ENCODE data around the gene ACSM2A. TPM values are rescaled to one million over a fixed set of nuclear protein-coding genes. Genes with fewer than 3 reads are reported as not detected.
A peak's percentile ranks its signal among the peaks of the same experiment; 100 is the strongest.
"Not testable (repeated sequence)": the region's sequence is repeated elsewhere in the genome, so short reads cannot be mapped to it uniquely, and the experiment has no call there.

The ACSM2A gene
- total RNA-seq, 1 donor from 2014 or later, result not detected

DNA sequence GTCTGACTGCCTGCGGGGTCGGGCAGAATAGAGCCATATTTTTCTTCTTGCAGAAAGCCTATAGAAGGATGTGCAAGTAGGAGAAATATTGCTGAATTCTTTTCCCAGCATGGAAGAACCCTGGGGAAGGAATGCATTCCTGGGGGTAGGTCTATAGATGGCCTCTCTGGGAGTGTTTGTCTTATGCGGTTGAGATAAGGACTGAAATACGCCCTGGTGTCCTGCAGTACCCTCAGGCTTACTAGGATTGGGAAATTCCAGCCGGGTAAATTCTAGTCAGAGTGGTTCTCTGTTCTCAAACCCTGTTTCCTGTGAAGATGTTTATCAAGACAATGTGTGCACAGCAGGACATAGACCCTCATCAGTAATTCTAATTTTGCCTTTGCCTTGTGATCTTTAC is 2.3 kb downstream of the ACSM2A start:
- DNase-seq (ENCODE audit: low read depth), result not testable (repeated sequence)

- DNase-seq (ENCODE audit: low read depth), result not testable (repeated sequence)
Observed at GRCh38 chr16:20459227-20459626, 7.9 kb downstream of the ACSM2A start.

- not testable (repeated sequence) for DNase-seq (ENCODE audit: low read depth)
Observed at GRCh38 chr16:20460313-20460712, 9.0 kb downstream of the ACSM2A start.

- DNase-seq (ENCODE audit: low read depth), result not testable (repeated sequence)
Observed at GRCh38 chr16:20468954-20469353, 17.6 kb downstream of the ACSM2A start.

DNA sequence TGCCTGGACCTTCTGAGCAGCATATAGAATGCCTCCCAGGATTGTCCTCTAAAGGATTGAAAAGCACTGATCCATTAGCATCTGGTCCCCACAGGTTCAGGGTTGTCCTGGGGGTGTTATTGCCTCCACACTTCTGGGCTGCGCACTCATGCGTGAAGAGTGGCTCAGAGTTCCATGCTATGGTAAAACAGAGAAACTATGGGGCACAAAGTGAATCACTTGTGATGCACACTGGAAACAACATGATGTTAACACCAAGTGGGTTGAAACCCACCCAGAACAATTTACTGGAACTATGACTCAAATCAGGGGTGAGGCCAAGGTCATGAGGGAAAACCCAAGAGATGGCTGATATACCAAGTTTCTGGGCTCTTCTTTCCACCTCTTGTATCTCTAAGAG is 18.6 kb downstream of the ACSM2A start:
- not testable (repeated sequence) for DNase-seq (ENCODE audit: low read depth)

DNA sequence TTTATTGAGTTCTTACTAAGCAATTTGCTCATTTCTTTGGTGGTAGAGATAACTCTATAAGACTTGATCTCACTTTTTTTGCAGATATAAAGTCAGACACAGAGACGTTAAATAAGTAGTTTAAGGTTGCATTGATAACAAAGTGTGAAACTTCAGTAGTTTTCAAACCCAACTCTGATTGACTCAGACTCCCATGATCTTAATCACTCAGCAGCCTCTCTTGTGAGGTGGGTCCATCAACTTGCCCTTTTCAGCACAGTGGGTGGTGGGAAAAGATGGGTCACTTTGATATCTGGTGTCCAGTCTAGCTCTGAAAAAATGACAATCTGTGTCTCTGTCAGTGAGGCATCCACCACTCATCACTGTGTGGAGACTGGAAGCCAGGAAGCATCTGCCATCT is 19.4 kb downstream of the ACSM2A start:
- DNase-seq (ENCODE audit: low read depth), result not testable (repeated sequence)

- DNase-seq (ENCODE audit: low read depth), result not testable (repeated sequence)
Observed at GRCh38 chr16:20477188-20477744, 25.9 kb downstream of the ACSM2A start.

GRCh38 chr16:20483989-20484388 is 32.7 kb downstream of the ACSM2A start:
- not testable (repeated sequence) for DNase-seq (ENCODE audit: low read depth)

DNA sequence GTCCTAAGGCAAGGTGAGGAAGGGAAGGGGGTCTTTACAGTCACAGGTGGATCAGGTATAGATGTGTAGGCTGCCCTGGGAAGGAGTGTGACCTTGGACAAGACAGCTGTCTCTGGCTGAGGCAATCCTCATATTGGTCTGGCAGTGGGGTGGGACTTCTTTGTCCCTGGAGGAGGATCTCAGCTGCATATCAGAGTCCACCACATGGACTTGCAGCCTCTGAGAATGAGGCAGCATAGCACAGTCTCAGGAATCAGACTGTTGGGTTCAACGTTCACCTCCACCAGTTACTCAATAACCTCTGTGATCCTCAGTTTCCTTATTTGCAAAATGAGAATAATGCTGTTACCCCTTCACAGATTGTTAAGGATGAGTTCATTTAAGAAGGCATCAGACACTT is 33.4 kb downstream of the ACSM2A start:
- DNase-seq (ENCODE audit: low read depth), result no peak

GRCh38 chr16:20485408-20485807 is 34.1 kb downstream of the ACSM2A start:
- no peak for DNase-seq (ENCODE audit: low read depth)

DNA sequence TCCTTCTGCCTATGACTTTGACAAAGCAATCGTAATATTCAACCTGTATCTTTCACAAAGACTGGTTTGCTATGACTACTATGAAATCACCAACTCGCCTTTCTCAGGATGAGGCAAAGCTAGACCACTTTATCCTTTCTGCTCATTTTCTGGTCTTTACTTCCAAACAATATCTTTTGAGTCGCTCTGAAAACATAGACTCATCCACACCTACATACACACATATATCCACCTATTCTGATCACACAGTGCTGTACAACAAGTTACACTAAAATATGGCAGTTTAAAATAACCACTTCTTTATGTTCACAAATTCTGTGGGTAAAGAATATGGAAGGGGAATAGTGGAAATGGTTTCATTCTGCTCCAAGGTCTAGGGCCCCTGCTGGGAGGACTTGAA is 39.7 kb downstream of the ACSM2A start:
- not testable (repeated sequence) for DNase-seq (ENCODE audit: low read depth)

GRCh38 chr16:20491448-20491847 is 40.1 kb downstream of the ACSM2A start:
- not testable (repeated sequence) for DNase-seq (ENCODE audit: low read depth)

DNA sequence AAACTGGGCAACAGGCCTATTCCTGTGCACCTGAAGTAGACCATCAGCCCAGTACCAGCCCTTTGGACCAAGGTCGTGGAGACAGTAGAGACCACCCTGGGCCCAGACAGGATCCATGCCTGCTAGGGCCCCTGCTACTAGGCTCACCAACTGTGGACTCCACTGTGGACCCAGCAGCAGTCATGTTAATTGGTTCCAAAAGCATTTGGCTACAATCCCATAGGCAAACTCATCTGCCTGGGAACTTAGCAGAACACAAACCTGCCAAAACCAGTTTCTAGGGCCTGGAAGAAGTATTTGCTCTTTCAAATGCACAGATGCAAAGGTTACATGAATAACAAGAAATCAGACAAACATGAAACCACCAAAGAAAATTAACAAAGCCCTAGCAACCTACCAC is 53.1 kb downstream of the ACSM2A start:
- no peak for DNase-seq (ENCODE audit: low read depth)

GRCh38 chr16:20507280-20507679 is 56.0 kb downstream of the ACSM2A start:
- no peak for DNase-seq (ENCODE audit: low read depth)

- DNase-seq (ENCODE audit: low read depth), result peak; percentile 2
Observed at GRCh38 chr16:20510323-20510722, 59.0 kb downstream of the ACSM2A start.

DNA sequence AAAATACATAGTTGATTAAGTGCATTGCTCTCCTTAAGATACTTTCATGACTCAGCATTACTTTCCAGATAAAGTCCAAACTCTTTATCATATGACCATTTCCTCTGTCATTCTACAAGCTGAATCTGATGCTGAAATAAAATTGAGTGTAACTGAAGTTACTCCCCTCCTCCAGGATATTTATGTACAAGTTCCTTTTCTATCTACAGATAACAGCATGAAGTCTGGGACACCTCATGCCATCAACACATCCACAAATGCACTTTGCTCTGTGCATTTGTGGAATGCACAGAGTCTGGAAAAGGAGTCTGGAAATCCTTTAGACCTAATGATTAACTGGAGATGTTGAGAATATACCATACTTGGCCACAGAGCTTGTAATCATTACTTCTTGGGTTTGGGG is 64.4 kb downstream of the ACSM2A start:
- no peak for DNase-seq (ENCODE audit: low read depth)

GRCh38 chr16:20517149-20517548 is 65.8 kb downstream of the ACSM2A start:
- DNase-seq (ENCODE audit: low read depth), result no peak

DNA sequence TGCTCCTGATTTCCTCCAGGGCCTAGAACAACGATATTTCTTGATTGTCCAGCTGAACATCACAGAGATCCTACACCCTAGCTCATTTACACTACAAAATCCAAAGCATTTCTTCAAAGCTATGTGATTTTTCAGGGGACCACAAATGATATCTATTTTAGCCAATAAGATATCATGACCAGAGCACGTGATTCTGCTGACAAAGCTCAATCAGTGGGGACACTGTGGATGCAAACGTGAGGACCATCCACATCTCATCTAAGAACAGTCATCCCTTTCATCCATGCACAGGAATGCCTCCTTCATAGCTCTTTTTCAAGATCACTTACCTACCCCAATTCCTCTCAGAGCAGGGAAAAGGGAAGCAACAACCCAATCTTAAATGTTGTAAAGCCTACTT is 67.9 kb downstream of the ACSM2A start:
- DNase-seq (ENCODE audit: low read depth), result no peak

GRCh38 chr16:20520103-20520502 is 68.8 kb downstream of the ACSM2A start:
- no peak for DNase-seq (ENCODE audit: low read depth)

DNA sequence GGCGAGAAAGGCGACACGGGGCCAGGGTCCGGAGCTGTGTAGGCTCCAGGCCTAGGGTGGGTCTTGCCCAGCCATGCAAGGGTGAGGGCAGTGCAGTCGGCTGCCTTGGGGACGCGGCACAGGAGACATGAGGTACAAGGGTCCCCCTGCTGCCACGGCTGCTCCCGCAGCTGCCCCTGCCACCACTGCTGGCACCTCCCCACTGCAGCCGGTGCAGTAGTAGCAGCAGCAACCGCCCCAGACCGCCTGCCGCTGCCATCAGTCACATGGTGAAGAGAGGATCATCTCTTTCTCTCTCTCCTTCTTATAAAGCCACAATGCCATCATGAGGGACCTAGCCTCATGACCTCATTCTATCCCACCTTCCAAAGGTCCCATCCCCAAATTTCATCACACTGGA is 80.5 kb downstream of the ACSM2A start:
- DNase-seq (ENCODE audit: low read depth), result not testable (repeated sequence)

GRCh38 chr16:20532284-20532792 is 81.0 kb downstream of the ACSM2A start:
- DNase-seq (ENCODE audit: low read depth), result not testable (repeated sequence)

- DNase-seq (ENCODE audit: low read depth), result not testable (repeated sequence)
Observed at GRCh38 chr16:20536669-20537068, 85.3 kb downstream of the ACSM2A start.

All from myocyte (in vitro differentiated cells).